Endothelial cell (in vitro differentiated cells): ENCODE data around the gene PRKAR1A. TPM values are rescaled to one million over a fixed set of nuclear protein-coding genes. Genes with fewer than 3 reads are reported as not detected.

Experiments
- DNase-seq: peaks from one replicate; pipeline ENCODE4 v3.0.0; 2021; ENCODE audit warnings: low spot score
- H3K27ac Mint-ChIP-seq: one replicate; pipeline ENCODE4 v1.8.0; 2021; ENCODE audit warnings: mixed read lengths, inconsistent platforms; ENCODE audit not compliant: unreplicated experiment
- H3K27me3 Mint-ChIP-seq: one replicate; pipeline ENCODE4 v1.8.0; 2021; ENCODE audit warnings: mild to moderate bottlenecking, moderate library complexity, mixed read lengths, inconsistent platforms; ENCODE audit not compliant: unreplicated experiment
- H3K36me3 Mint-ChIP-seq: one replicate; pipeline ENCODE4 v1.8.0; 2021; ENCODE audit warnings: mild to moderate bottlenecking, low read depth, mixed read lengths, inconsistent platforms; ENCODE audit not compliant: unreplicated experiment
- H3K4me1 Mint-ChIP-seq: one replicate; pipeline ENCODE4 v1.8.0; 2021; ENCODE audit warnings: mild to moderate bottlenecking, mixed read lengths, inconsistent platforms; ENCODE audit not compliant: unreplicated experiment
- H3K4me3 Mint-ChIP-seq: one replicate; pipeline ENCODE4 v1.8.0; 2021; ENCODE audit warnings: mild to moderate bottlenecking, mixed read lengths, inconsistent platforms; ENCODE audit not compliant: unreplicated experiment
- H3K9me3 Mint-ChIP-seq: one replicate; pipeline ENCODE4 v1.8.0; 2021; ENCODE audit warnings: mixed read lengths, inconsistent platforms; ENCODE audit not compliant: unreplicated experiment
- long read RNA-seq: library from polyadenylated mRNA; unstranded; transcript quantifications from one replicate; pipeline ENCODE4 v2.0.0, GENCODE V29; 2020; ENCODE audit not compliant: unreplicated experiment
- total RNA-seq: library from RNA; stranded (reverse); fragmentation: NEBNext Ultra II Directional; extraction: Animal tissue kit (Norgen Biotek cat#: 25700); gene quantifications from one replicate; pipeline ENCODE4 v1.2.1, GENCODE V29; 2021; ENCODE audit not compliant: unreplicated experiment
- TF ChIP-seq, protein P1 (sequence below): fragments of 200-600 bp; sonication (generic); IDR thresholded peaks from one replicate; pipeline ENCODE4 v1.5.0; 2021; ENCODE audit warnings: antibody characterized with exemption; ENCODE audit not compliant: unreplicated experiment

The PRKAR1A gene
- 248 TPM for total RNA-seq
- long read RNA-seq, full-length matches to known transcripts, result 84 of 110 reads
- long read RNA-seq, partial matches to known transcripts, result 3 of 110 reads
- long read RNA-seq, other reads (novel, unspliced or antisense), result 23 of 110 reads

DNA sequence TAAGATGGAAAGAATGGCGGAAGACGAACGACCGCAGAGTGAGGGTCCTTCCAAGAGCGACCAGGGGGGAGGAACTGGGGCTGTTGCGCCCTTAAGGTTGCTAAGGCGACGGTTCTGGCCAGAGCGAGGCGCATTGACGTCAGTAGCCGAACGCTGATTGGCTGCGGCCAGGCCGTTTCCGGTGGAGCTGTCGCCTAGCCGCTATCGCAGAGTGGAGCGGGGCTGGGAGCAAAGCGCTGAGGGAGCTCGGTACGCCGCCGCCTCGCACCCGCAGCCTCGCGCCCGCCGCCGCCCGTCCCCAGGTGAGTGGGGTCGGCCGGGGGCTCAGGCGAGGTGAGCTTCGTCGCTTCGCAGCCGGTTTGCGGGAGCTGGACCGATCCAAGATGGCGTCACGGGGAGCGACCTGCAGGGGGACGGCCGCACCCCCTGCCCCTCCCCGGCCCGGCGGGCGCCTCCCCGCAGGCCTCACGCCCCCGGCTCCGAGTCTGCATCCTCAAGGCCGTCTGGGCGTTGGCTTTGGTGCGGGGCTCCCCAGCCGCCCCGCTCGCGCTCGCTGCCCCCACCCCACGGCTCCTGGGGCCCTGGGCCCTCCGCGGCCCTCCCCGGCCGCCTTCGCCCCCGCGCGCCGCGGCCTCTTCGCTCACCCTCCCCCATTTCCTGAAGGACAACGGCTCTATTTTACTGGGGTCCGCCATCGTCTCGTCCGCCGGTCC, at the start of gene PRKAR1A:
Gene PRKAR1A (plus strand): TSS at position 184 of the 713 bp plus-strand sequence. CDS start 2,970 bp downstream, outside the sequence.
- Mint-ChIP-seq H3K36me3 (peaks cover 33% of the 10 kb centered on the region), H3K27ac (peak within 1 kb of the TSS; percentile 100), H3K27me3 (peaks cover 22% of the 10 kb centered on the region), H3K4me1 (peaks cover 48% of the 10 kb centered on the region), H3K9me3 (no peaks in the 10 kb centered on the region), H3K4me3 (peak within 1 kb of the TSS; percentile 100)
- peak; percentile 91 for DNase-seq
- TF ChIP-seq, protein P1, sequence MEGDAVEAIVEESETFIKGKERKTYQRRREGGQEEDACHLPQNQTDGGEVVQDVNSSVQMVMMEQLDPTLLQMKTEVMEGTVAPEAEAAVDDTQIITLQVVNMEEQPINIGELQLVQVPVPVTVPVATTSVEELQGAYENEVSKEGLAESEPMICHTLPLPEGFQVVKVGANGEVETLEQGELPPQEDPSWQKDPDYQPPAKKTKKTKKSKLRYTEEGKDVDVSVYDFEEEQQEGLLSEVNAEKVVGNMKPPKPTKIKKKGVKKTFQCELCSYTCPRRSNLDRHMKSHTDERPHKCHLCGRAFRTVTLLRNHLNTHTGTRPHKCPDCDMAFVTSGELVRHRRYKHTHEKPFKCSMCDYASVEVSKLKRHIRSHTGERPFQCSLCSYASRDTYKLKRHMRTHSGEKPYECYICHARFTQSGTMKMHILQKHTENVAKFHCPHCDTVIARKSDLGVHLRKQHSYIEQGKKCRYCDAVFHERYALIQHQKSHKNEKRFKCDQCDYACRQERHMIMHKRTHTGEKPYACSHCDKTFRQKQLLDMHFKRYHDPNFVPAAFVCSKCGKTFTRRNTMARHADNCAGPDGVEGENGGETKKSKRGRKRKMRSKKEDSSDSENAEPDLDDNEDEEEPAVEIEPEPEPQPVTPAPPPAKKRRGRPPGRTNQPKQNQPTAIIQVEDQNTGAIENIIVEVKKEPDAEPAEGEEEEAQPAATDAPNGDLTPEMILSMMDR, result no peak

DNA sequence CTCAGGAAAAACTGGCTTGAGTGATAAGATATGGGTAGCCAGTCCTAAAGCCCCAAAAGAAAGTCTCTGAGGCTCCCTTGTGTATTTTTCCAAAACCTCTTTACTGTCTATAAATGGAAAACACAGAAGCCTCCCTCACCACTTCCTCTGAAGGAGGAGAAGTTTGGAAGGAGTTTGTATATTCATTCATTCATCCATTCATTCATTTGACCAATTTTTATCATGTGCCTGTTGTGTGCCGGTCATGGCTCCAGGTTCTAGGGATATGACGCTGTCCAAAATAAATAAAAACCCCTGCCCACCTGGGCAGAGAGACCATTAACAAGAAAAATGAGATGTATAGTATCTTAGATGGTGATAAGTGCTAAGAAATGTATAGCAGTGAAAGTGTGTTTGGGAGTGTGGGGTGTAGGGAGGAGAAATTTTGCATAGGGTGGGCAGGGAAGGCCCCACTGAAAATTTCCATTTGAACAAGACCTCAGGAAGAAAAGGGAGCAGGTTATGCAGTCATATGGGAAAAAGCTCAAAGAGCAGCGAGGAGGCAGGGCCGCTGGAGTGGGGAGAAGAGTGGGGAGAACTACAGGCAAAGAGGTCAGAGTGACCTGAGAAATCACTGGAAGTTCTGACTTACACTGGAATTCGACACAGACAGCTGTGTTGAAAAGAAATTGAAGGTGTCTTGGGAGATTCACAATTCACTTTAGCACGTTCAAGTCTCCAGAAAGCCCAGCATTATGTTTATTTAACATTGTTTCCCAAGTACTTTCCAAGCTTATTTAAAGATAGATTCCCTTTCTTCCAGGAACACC, 48.8 kb upstream of the PRKAR1A start:
- no peak for DNase-seq
- H3K4me1 Mint-ChIP-seq, result peaks cover 17% of the 10 kb centered on the region
- TF ChIP-seq, protein P1, result no peak
- no peak overlapping the region for H3K27ac Mint-ChIP-seq
- no peaks in the 10 kb centered on the region for H3K36me3 Mint-ChIP-seq
- H3K4me3 Mint-ChIP-seq, result no peak overlapping the region
- H3K27me3 Mint-ChIP-seq, result peaks cover under 1% of the 10 kb centered on the region
- H3K9me3 Mint-ChIP-seq, result no peaks in the 10 kb centered on the region

DNA sequence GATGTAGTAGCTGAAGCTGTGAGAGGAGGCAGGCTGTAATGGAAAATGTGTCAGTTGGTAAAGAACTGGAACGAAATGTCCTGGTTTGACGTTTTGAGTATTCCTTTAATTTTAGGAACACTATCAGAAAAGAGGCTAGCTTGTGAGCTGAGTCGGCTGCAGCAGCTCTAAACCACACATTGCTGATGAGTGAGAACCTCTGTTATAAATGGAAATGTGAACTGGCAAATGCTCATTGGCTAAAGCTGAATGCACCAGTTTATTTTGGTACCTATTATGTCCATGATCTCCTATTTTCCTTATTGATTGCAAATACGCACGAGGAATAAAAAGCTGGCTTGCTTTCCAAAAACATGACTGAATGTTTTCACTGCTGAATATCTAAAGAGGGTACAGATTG, 43.9 kb upstream of the PRKAR1A start:
- Mint-ChIP-seq H3K9me3 (no peaks in the 10 kb centered on the region), H3K4me3 (no peak overlapping the region), H3K4me1 (no peaks in the 10 kb centered on the region)

DNA sequence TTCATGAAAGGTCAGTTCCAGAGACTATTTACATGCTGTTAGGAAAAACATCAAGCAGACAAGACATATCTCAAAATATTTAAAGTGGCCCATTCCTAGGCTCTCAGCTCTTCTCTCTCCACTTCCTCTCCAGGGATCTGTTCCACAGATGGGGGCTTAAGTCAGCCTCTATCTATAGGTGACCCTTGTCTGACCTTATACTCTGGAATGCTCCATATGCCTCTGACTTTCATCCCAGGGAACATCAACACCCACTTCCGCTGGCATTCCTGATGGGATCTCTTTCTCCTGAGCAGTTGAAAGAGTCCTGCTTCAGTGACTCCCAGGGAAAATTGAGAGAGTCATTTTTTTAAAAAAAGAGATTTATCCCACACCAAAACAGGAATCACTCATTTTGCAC, 43.4 kb upstream of the PRKAR1A start:
- no peak overlapping the region for H3K27ac Mint-ChIP-seq
- no peaks in the 10 kb centered on the region for H3K36me3 Mint-ChIP-seq
- TF ChIP-seq, protein P1, result no peak
- no peak overlapping the region for H3K4me3 Mint-ChIP-seq
- H3K27me3 Mint-ChIP-seq, result no peaks in the 10 kb centered on the region
- H3K9me3 Mint-ChIP-seq, result no peaks in the 10 kb centered on the region
- no peak for DNase-seq
- H3K4me1 Mint-ChIP-seq, result no peaks in the 10 kb centered on the region

More for the DNA sequence above, 43.9 kb upstream of the PRKAR1A start:
- no peaks in the 10 kb centered on the region for H3K27me3 Mint-ChIP-seq
- TF ChIP-seq, protein P1, result no peak
- peak overlapping the region; percentile 39 for H3K27ac Mint-ChIP-seq
- DNase-seq, result no peak
- H3K36me3 Mint-ChIP-seq, result no peaks in the 10 kb centered on the region
